MCF 10A (cell line): ENCODE results near the gene USH1C. TPM values are rescaled to one million over a fixed set of nuclear protein-coding genes. Genes with fewer than 3 reads are reported as not detected.

ENCODE experiments used
- BruUV-seq: library from RNA; stranded (reverse); fragments of 400-500 nt; replicated peaks from 2 replicates; lab custom pipeline; 2021; lab: Mats Ljungman, UMichigan
- CTCF ChIA-PET: fragments of 300-600 bp; sonication (Branson Sonifier 250); formaldehyde crosslinking; extraction: SDS; loops from one replicate; lab custom pipeline; 2021; ENCODE audit warnings: antibody characterized with exemption, inconsistent platforms; lab: Yijun Ruan, JAX
- POLR2A ChIA-PET: fragments of 300-600, 350-650 bp; sonication (Branson Sonifier 250); formaldehyde crosslinking; extraction: SDS; loops from one replicate; lab custom pipeline; 2020; ENCODE audit warnings: antibody characterized with exemption, inconsistent platforms; lab: Yijun Ruan, JAX
- DNase-seq: peaks from one replicate; pipeline ENCODE4 v3.0.0-alpha.2; 2018; ENCODE audit not compliant: unreplicated experiment
- H3K27ac Mint-ChIP-seq: one replicate; pipeline ENCODE4 v1.8.0; 2022; ENCODE audit warnings: mild to moderate bottlenecking, low read depth, mixed read lengths; ENCODE audit not compliant: unreplicated experiment
- H3K27me3 Mint-ChIP-seq: one replicate; pipeline ENCODE4 v1.8.0; 2022; ENCODE audit warnings: mixed read lengths; ENCODE audit not compliant: insufficient read depth, unreplicated experiment
- H3K36me3 Mint-ChIP-seq: one replicate; pipeline ENCODE4 v1.8.0; 2022; ENCODE audit warnings: mild to moderate bottlenecking, moderate library complexity, mixed read lengths; ENCODE audit not compliant: insufficient read depth, unreplicated experiment
- H3K4me1 Mint-ChIP-seq: one replicate; pipeline ENCODE4 v1.8.0; 2022; ENCODE audit warnings: mixed read lengths; ENCODE audit not compliant: insufficient read depth, unreplicated experiment
- H3K4me3 Mint-ChIP-seq: one replicate; pipeline ENCODE4 v1.8.0; 2022; ENCODE audit warnings: mild to moderate bottlenecking, moderate library complexity, mixed read lengths; ENCODE audit not compliant: unreplicated experiment
- H3K9me3 Mint-ChIP-seq: one replicate; pipeline ENCODE4 v1.8.0; 2022; ENCODE audit warnings: mixed read lengths; ENCODE audit not compliant: unreplicated experiment
- intact Hi-C: fragments of 100-400 bp; cut with micrococcal nuclease; formaldehyde crosslinking; loops from 2 replicates; pipeline ENCODE4 v1.14.1; 2022
- total RNA-seq: library from RNA; stranded (reverse); gene quantifications from 2 replicates; pipeline ENCODE4 v1.2.3, GENCODE V29; 2022
- TF ChIP-seq, protein P1 (sequence below): fragments of 200-600 bp; IDR thresholded peaks from one replicate; pipeline ENCODE4 v1.8.0; 2022; ENCODE audit warnings: antibody characterized with exemption, mild to moderate bottlenecking; ENCODE audit not compliant: unreplicated experiment

The USH1C gene
- total RNA-seq, 1 experiment from 2014 or later = not detected

DNA sequence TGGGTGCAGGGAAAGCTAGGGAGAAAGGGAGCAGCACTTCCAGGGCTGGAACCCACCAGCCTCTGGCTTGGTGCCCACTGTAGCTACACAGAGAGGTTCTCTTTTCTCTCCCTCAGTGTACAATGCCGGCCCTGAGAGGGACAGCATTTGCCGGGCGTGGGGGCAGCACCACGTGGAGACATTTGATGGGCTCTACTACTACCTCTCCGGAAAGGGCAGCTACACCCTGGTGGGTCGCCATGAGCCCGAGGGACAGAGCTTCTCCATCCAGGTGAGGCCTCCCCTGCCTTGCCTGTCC is 9.0 kb upstream of the USH1C start:
- intact Hi-C loops = no loop called here
- no peak for DNase-seq
- no TSS peak for BruUV-seq
- CTCF ChIA-PET = interaction anchor here (0.7 to 2.2 kb wide), 3 partner anchors 11 to 407 kb away, joined by 3 to 9 read pairs (median 3); no protein-coding TSS in a partner anchor
- POLR2A ChIA-PET = no interaction called here
- H3K27me3 Mint-ChIP-seq = no peaks in the 10 kb centered on the region
- H3K4me1 Mint-ChIP-seq = no peaks in the 10 kb centered on the region
- H3K27ac Mint-ChIP-seq = no peak overlapping the region
- TF ChIP-seq, protein P1, sequence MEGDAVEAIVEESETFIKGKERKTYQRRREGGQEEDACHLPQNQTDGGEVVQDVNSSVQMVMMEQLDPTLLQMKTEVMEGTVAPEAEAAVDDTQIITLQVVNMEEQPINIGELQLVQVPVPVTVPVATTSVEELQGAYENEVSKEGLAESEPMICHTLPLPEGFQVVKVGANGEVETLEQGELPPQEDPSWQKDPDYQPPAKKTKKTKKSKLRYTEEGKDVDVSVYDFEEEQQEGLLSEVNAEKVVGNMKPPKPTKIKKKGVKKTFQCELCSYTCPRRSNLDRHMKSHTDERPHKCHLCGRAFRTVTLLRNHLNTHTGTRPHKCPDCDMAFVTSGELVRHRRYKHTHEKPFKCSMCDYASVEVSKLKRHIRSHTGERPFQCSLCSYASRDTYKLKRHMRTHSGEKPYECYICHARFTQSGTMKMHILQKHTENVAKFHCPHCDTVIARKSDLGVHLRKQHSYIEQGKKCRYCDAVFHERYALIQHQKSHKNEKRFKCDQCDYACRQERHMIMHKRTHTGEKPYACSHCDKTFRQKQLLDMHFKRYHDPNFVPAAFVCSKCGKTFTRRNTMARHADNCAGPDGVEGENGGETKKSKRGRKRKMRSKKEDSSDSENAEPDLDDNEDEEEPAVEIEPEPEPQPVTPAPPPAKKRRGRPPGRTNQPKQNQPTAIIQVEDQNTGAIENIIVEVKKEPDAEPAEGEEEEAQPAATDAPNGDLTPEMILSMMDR = no peak
- no peak overlapping the region for H3K4me3 Mint-ChIP-seq
- no peaks in the 10 kb centered on the region for H3K36me3 Mint-ChIP-seq
- no peaks in the 10 kb centered on the region for H3K9me3 Mint-ChIP-seq

GRCh38 chr11:17552392-17553248 is 8.4 kb upstream of the USH1C start:
- DNase-seq = no peak
- H3K27ac Mint-ChIP-seq = no peak overlapping the region
- ChIA-PET POLR2A (no interaction called here), CTCF (interaction anchor here (0.6 to 2.2 kb wide), 3 partner anchors 20 to 408 kb away, joined by 3 to 9 read pairs (median 3); no protein-coding TSS in a partner anchor)
- no peaks in the 10 kb centered on the region for H3K36me3 Mint-ChIP-seq
- intact Hi-C loops = no loop called here
- H3K4me3 Mint-ChIP-seq = no peak overlapping the region
- no TSS peak for BruUV-seq
- TF ChIP-seq, protein P1 = no peak
- no peaks in the 10 kb centered on the region for H3K4me1 Mint-ChIP-seq
- no peaks in the 10 kb centered on the region for H3K9me3 Mint-ChIP-seq
- H3K27me3 Mint-ChIP-seq = peaks cover 5% of the 10 kb centered on the region

- DNase-seq = no peak
- BruUV-seq = no TSS peak
- Mint-ChIP-seq H3K27ac (no peak overlapping the region), H3K27me3 (peaks cover 11% of the 10 kb centered on the region), H3K4me1 (no peaks in the 10 kb centered on the region), H3K4me3 (no peak overlapping the region), H3K36me3 (no peaks in the 10 kb centered on the region), H3K9me3 (no peaks in the 10 kb centered on the region)
- ChIA-PET POLR2A (no interaction called here), CTCF (no interaction called here)
- intact Hi-C loops = no loop called here
- TF ChIP-seq, protein P1 = no peak
Measured at GRCh38 chr11:17552041-17552355, 7.8 kb upstream of the USH1C start.

DNA sequence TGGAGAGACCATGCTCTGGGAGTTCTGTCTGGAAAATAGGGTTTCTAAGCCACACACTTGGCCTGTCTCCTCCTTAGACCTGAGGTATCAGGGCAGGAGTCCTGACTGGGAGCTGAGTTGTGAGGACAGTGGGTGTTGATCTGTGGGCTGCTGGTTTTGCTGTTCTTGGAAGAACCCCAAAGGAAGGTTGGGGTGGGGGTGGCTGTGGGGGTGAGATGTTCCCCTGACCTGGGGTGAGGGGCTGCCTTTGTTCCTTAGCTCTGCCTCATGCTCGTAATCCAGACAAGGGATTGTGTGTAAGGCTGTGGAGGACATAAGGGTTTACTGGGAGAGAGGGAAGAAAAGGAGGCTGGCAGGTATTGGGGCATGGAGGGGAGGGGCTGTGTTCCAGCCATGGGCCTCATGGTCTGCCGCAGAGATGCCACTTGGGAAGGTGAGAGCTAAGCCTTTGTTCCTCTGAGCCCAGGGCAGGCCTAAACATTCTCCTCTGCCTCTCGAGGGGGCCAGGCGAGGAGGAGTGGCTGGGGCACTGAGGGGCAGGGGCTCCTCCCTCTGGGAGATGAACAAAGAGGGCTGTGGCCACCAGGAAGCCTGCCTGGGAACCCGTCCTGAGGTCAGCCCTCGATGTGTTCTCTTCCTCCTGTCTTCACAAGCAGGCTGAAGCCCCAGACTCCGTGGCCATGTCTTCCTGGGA is 7.3 kb upstream of the USH1C start:
- H3K9me3 Mint-ChIP-seq = no peaks in the 10 kb centered on the region
- POLR2A ChIA-PET = no interaction called here
- no peak overlapping the region for H3K4me3 Mint-ChIP-seq
- CTCF ChIA-PET = interaction anchor here (0.6 kb wide), 1 partner anchor 9 kb away, joined by 4 read pairs; no protein-coding TSS in a partner anchor
- no peaks in the 10 kb centered on the region for H3K36me3 Mint-ChIP-seq
- H3K4me1 Mint-ChIP-seq = no peaks in the 10 kb centered on the region
- TF ChIP-seq, protein P1 = no peak
- intact Hi-C loops = no loop called here
- no TSS peak for BruUV-seq
- no peak for DNase-seq
- H3K27ac Mint-ChIP-seq = no peak overlapping the region
- H3K27me3 Mint-ChIP-seq = peaks cover 16% of the 10 kb centered on the region
